GM12878 (cell line): Measurements from ENCODE around the gene GFRA3. TPM values are rescaled to one million over a fixed set of nuclear protein-coding genes. Genes with fewer than 3 reads are reported as not detected.

Experiments
- ATAC-seq: fragments of 200-7000 bp; cut with Tn5 transposase; 3 replicates; pipeline ENCODE4 v1.9.1; 2020; ENCODE audit warnings: mild to moderate bottlenecking, moderate library complexity
- BruUV-seq: library from RNA; stranded (reverse); fragments of 400-500 nt; replicated peaks from 2 replicates; lab custom pipeline; 2021; lab: Mats Ljungman, UMichigan
- CTCF ChIA-PET: fragments of 300-600 bp; sonication (Branson Sonifier 250); formaldehyde crosslinking; extraction: SDS; loops from one replicate; lab custom pipeline; 2021; ENCODE audit warnings: inconsistent platforms; lab: Yijun Ruan, JAX
- POLR2A ChIA-PET: fragments of 350-600 bp; formaldehyde crosslinking; extraction: SDS; loops from one replicate; lab custom pipeline; 2021; ENCODE audit warnings: inconsistent platforms; lab: Charles Lee
- RAD21 ChIA-PET: fragments of 300-600 bp; sonication (Branson Sonifier 250); formaldehyde crosslinking; loops from one replicate; lab custom pipeline; 2023; ENCODE audit warnings: antibody characterized with exemption; ENCODE audit not compliant: unreplicated experiment; lab: Charles Lee
- SMC1A ChIA-PET: fragments of 300-600 bp; sonication (Branson Sonifier 250); formaldehyde crosslinking; loops from one replicate; lab custom pipeline; 2023; ENCODE audit not compliant: unreplicated experiment, uncharacterized antibody; lab: Charles Lee
- DNase-seq: peaks from one replicate; pipeline ENCODE4 v3.0.0-alpha.2; 2011; ENCODE audit warnings: low read depth, low spot score
- FAIRE-seq: peaks from 3 replicates; lab custom pipeline; 2011; peaks lifted over from hg19 to GRCh38; lab: Jason Lieb, UNC
- H2AFZ ChIP-seq: 2 replicates; pipeline ENCODE4 v1.6.0; 2011; ENCODE audit warnings: low read depth, low read length, control low read depth; ENCODE audit not compliant: control insufficient read depth
- H3K27ac ChIP-seq: 2 replicates; pipeline ENCODE4 v1.5.1; 2011; ENCODE audit warnings: control low read depth; ENCODE audit not compliant: control insufficient read depth, insufficient read depth
- H3K27me3 ChIP-seq, 2 experiments: replicated peaks in 1 of 2; 2 replicates each; pipeline versions ENCODE4 v1.6.0 to v1.6.1; 2011; ENCODE audit warnings: low read length in 1 of 2; ENCODE audit not compliant: control insufficient read depth in 2 of 2, insufficient read depth in 2 of 2
- H3K36me3 ChIP-seq, 2 experiments: 2 replicates each; pipeline ENCODE4 v1.5.1; 2011; ENCODE audit warnings: low read length in 1 of 2; ENCODE audit not compliant: control insufficient read depth in 2 of 2, insufficient read depth in 2 of 2
- H3K4me1 ChIP-seq: 2 replicates; pipeline ENCODE4 v1.6.1; 2011; ENCODE audit warnings: mild to moderate bottlenecking, low read length, moderate library complexity, mixed read lengths; ENCODE audit not compliant: control insufficient read depth, insufficient read depth
- H3K4me2 ChIP-seq: 2 replicates; pipeline ENCODE4 v1.6.0; 2011; ENCODE audit warnings: control low read depth; ENCODE audit not compliant: control insufficient read depth, insufficient read depth
- H3K4me3 ChIP-seq: fragments of 200-600 bp; sonication (generic); 2 replicates; pipeline ENCODE4 v1.5.1; 2016
- H3K79me2 ChIP-seq: 2 replicates; pipeline ENCODE4 v1.6.0; 2011; ENCODE audit warnings: low read length; ENCODE audit not compliant: control insufficient read depth, insufficient read depth
- H3K9ac ChIP-seq: 2 replicates; pipeline ENCODE4 v1.8.0; 2011; ENCODE audit warnings: low read length, control low read depth, mixed read lengths; ENCODE audit not compliant: control insufficient read depth, insufficient read depth
- H3K9me3 ChIP-seq: replicated peaks from 3 replicates; pipeline ENCODE4 v1.5.1; 2011; ENCODE audit warnings: mild to moderate bottlenecking, low read length; ENCODE audit not compliant: control insufficient read depth, insufficient read depth
- H4K20me1 ChIP-seq: 2 replicates; pipeline ENCODE4 v1.6.0; 2011; ENCODE audit not compliant: control insufficient read depth, insufficient read depth
- EED ChIP-seq: sonication (generic); IDR thresholded peaks from 2 replicates; pipeline ENCODE4 v1.6.1; 2016; ENCODE audit warnings: antibody characterized with exemption, low read depth
- GABPA ChIP-seq: IDR thresholded peaks from 2 replicates; pipeline ENCODE4 v1.6.1; 2014; ENCODE audit warnings: antibody characterized with exemption, low read depth, mild to moderate bottlenecking, inconsistent platforms
- MTA2 ChIP-seq: fragments of 450-650 bp; IDR thresholded peaks from 2 replicates; pipeline ENCODE4 v1.6.1; 2016; ENCODE audit warnings: low read depth, mild to moderate bottlenecking, moderate library complexity
- NFYB ChIP-seq: IDR thresholded peaks from 2 replicates; pipeline ENCODE4 v1.6.1; 2011; ENCODE audit warnings: low read depth, mild to moderate bottlenecking, low read length, improper control_type of control experiment, moderate library complexity; ENCODE audit not compliant: insufficient read depth
- RELB ChIP-seq: fragments of 450-650 bp; IDR thresholded peaks from 2 replicates; pipeline ENCODE4 v1.6.1; 2017; ENCODE audit warnings: low read depth, mild to moderate bottlenecking, moderate library complexity
- RFX5 ChIP-seq: IDR thresholded peaks from 2 replicates; pipeline ENCODE4 v1.6.1; 2011; ENCODE audit warnings: low read depth, low read length, improper control_type of control experiment
- STAT1 ChIP-seq: fragments of 450-650 bp; conservative IDR thresholded peaks from 2 replicates; pipeline ENCODE4 v1.6.1; 2014; ENCODE audit warnings: antibody characterized with exemption, mild to moderate bottlenecking
- WRNIP1 ChIP-seq: IDR thresholded peaks from 2 replicates; pipeline ENCODE4 v1.6.1; 2011; ENCODE audit warnings: low read depth, low read length, improper control_type of control experiment, borderline replicate concordance
- YY1 ChIP-seq: IDR thresholded peaks from 2 replicates; pipeline ENCODE4 v1.6.1; 2011; ENCODE audit warnings: low read depth, mild to moderate bottlenecking, low read length
- ZNF207 ChIP-seq: fragments of 450-650 bp; IDR thresholded peaks from 2 replicates; pipeline ENCODE4 v1.6.1; 2014; ENCODE audit warnings: antibody characterized with exemption, mild to moderate bottlenecking, borderline replicate concordance
- WGBS: methylation state at CpG from one replicate; pipeline ENCODE4 v1.1.6; 2016; ENCODE audit warnings: low lambda C conversion rate; ENCODE audit not compliant: insufficient replicate concordance, insufficient coverage; ENCODE audit errors: missing lambda C conversion rate; 5-methylcytosine and 5-hydroxymethylcytosine counted together
- in situ Hi-C: fragments of 300-500 bp; cut with MboI; formaldehyde crosslinking; loops from 9 replicates; pipeline ENCODE4 v1.14.3; 2018; ENCODE audit warnings: mixed read lengths
- intact Hi-C: fragments of 100-400 bp; cut with micrococcal nuclease; formaldehyde crosslinking; loops from one replicate; pipeline ENCODE4 v1.14.2; 2022; ENCODE audit not compliant: unreplicated experiment
- polyA plus RNA-seq, 11 experiments: library from polyadenylated mRNA; depleted of rRNA in 4 of 11; unstranded in 6 of 11; stranded (reverse) in 5 of 11; fragments of >200 nt; fragmentation: Nextera tagmentation in 4 of 11; fragmentation: Illumina TruSeq in 1 of 11; extraction: Ambion mirVana in 4 of 11; extraction: Trizol in 1 of 11; gene quantifications; 1 replicate in 1 of 11; 2 replicates in 10 of 11; pipeline versions ENCODE4 v1.2.1 to v1.2.3, GENCODE V29; 2011 to 2016; ENCODE audit warnings: inconsistent platforms in 2 of 11, missing spikeins in 2 of 11, low read depth in 1 of 11
- total RNA-seq, 4 experiments: library from RNA; depleted of rRNA in 3 of 4; stranded (reverse); fragments of >200 nt in 3 of 4; fragmentation: Illumina TruSeq in 1 of 4; extraction: Trizol in 1 of 4; gene quantifications; 2 replicates each; pipeline versions ENCODE4 v1.2.1 to v1.2.3, GENCODE V29; 2013 to 2021

Gene GFRA3
- total and polyA plus RNA-seq, 10 of the 15 experiments (the other 5 are each of a cell fraction or from before 2014, with no cell fraction given) = 0.06 to 0.10 (median 0.08) TPM; not detected in 7

- no peak for ATAC-seq
Measured at GRCh38 chr5:138223532-138223931, 50.9 kb downstream of the GFRA3 start.

More at GRCh38 chr5:138223532-138223931, 50.9 kb downstream of the GFRA3 start:
- Histone ChIP-seq H3K4me2 (no peak overlapping the region), H4K20me1 (no peaks in the 10 kb centered on the region), H2AFZ (peak overlapping the region; percentile 51), H3K9ac (no peak overlapping the region), H3K27ac (no peak overlapping the region), H3K36me3 (no peaks in the 10 kb centered on the region), H3K9me3 (peaks cover 3% of the 10 kb centered on the region; the same call in 1 of the 3 replicates), H3K27me3 (no peaks in the 10 kb centered on the region; a peak in 1 of 4 replicates), H3K4me3 (no peak overlapping the region), H3K4me1 (no peaks in the 10 kb centered on the region)
- no peak for DNase-seq
- ChIA-PET CTCF (interaction anchor here (0.8 to 1.7 kb wide), 8 partner anchors 9 to 130 kb away, joined by 3 to 8 read pairs (median 3); partner anchors contain the start of gene KIF20A), SMC1A (interaction anchor here (0.8 to 1.0 kb wide), 3 partner anchors 43 to 130 kb away, joined by 3 read pairs; no protein-coding TSS in a partner anchor), RAD21 (interaction anchor here (0.8 to 1.0 kb wide), 2 partner anchors 8 to 38 kb away, joined by 3 read pairs; no protein-coding TSS in a partner anchor), POLR2A (no interaction called here)
- 43% methylated on average over 1 of the region's 1 CpG for WGBS
- BruUV-seq = no TSS peak
- intact Hi-C loops (no loop called here), in situ Hi-C loops (no loop called here)
- TF ChIP-seq STAT1 (no peak), ZNF207 (no peak), EED (no peak), WRNIP1 (no peak), GABPA (no peak), NFYB (no peak), RELB (no peak), YY1 (no peak), RFX5 (no peak), MTA2 (no peak)
- TF ChIP-seq, all 136 proteins: peak for 0
- FAIRE-seq = no peak
- no peaks in the 10 kb centered on the region for H3K79me2 ChIP-seq
